Measurements from ENCODE around the gene SLC38A10. TPM values are rescaled to one million over a fixed set of nuclear protein-coding genes. Genes with fewer than 3 reads are reported as not detected.
A peak's percentile ranks its signal among the peaks of the same experiment; 100 is the strongest.

Gene SLC38A10
- polyA plus RNA-seq, 1 of the 3 experiments (the other 2 are of a cell fraction) = 82.2 TPM

DNA sequence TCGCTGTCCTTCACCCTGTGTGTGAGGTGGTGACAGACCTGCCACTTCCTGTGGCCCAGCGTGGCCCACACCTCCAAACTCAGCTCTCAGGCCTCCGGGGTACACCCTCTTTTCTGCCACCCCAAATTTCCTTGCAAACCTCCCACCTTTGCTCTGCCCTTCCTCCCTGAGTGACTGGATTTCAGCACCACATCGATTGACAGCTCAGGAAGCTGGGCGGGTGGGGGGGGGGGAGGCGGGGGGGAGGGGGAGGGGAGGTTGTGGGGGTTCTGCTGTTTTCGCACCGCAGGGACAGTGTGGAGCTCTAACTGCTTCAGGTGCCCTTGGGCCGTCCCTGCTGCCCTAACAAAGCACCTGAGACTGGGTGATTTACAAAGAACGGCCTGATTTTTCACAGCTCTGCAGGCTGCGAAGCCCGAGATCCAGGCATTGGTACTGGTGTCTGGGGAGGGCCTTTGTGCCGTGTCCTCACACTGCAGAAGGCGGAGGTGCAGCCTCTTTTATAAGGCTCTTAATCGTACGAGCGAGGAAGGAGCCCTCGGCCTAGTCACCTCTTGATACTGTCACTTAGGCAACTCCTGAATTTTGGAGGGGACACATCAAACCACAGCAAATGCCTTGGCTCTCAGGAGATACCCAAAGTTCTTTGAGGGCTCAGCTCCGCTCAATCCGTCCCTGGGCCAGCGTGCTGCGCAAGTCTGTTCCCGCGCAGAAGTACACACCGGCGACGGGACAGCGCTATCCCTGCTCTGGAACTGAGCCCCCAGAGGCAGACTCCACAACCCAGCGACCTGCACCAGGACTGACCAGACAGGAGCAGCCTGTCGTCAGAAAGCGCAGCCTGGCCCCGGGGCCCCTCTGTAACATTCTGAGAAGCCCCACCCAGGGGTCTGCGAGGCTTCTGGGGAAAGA is 52.4 kb downstream of the SLC38A10 start:
- peaks cover 4% of the 10 kb centered on the region for H3F3A ChIP-seq (replicated peaks; ENCODE audit: insufficient read depth)
- peaks cover 5 to 40% of the 10 kb centered on the region in 2 experiments for H3K36me3 ChIP-seq (replicated peaks in 1 of 2; ENCODE audit: control insufficient read depth in 1 of 2, insufficient read depth in 2 of 2, low read length in 1 of 2)
- H3K4me2 ChIP-seq = no peak overlapping the region
- no peak overlapping the region for H3K9ac ChIP-seq
- 93% methylated on average over 31 of the region's 33 CpGs for WGBS (ENCODE audit: low lambda C conversion rate)
- H2AFZ ChIP-seq (ENCODE audit: low read depth) = no peak overlapping the region
- H3K4me1 ChIP-seq (ENCODE audit: control insufficient read depth in 1 of 2, insufficient read depth in 2 of 2, low read depth in 1 of 2, low read length in 1 of 2) = peaks cover 0 to 51% of the 10 kb centered on the region in 2 experiments; a peak in 2 of 4 replicates
- DNase-seq = no peak
- CTCF ChIA-PET = interaction anchor here (0.7 to 12.8 kb wide), 11 partner anchors 8 to 294 kb away, joined by 3 to 133 read pairs (median 3); no protein-coding TSS in a partner anchor
- no peak overlapping the region for H3K4me3 ChIP-seq (ENCODE audit: low read depth in 2 of 2, low read length in 1 of 2)
- POLR2A ChIA-PET = no interaction called here
- H3K27me3 ChIP-seq (ENCODE audit: insufficient read depth) = no peaks in the 10 kb centered on the region
- peaks cover 13% of the 10 kb centered on the region for H4K20me1 ChIP-seq (ENCODE audit: insufficient read depth)
- no peak overlapping the region; a peak in 1 of 4 replicates for H3K27ac ChIP-seq (ENCODE audit: low read depth in 2 of 2, low read length in 1 of 2)
- no peaks in the 10 kb centered on the region for H3K9me3 ChIP-seq
- H3K79me2 ChIP-seq (ENCODE audit: insufficient read depth) = peaks cover 41% of the 10 kb centered on the region
- no peaks in the 10 kb centered on the region for H3K9me2 ChIP-seq
- 0 out of 2 replicates have a peak, but pooled peaks have one; percentile 5 for TF ChIP-seq PBX3 (IDR thresholded peaks at IDR 0.05)
- TF ChIP-seq, protein P1, sequence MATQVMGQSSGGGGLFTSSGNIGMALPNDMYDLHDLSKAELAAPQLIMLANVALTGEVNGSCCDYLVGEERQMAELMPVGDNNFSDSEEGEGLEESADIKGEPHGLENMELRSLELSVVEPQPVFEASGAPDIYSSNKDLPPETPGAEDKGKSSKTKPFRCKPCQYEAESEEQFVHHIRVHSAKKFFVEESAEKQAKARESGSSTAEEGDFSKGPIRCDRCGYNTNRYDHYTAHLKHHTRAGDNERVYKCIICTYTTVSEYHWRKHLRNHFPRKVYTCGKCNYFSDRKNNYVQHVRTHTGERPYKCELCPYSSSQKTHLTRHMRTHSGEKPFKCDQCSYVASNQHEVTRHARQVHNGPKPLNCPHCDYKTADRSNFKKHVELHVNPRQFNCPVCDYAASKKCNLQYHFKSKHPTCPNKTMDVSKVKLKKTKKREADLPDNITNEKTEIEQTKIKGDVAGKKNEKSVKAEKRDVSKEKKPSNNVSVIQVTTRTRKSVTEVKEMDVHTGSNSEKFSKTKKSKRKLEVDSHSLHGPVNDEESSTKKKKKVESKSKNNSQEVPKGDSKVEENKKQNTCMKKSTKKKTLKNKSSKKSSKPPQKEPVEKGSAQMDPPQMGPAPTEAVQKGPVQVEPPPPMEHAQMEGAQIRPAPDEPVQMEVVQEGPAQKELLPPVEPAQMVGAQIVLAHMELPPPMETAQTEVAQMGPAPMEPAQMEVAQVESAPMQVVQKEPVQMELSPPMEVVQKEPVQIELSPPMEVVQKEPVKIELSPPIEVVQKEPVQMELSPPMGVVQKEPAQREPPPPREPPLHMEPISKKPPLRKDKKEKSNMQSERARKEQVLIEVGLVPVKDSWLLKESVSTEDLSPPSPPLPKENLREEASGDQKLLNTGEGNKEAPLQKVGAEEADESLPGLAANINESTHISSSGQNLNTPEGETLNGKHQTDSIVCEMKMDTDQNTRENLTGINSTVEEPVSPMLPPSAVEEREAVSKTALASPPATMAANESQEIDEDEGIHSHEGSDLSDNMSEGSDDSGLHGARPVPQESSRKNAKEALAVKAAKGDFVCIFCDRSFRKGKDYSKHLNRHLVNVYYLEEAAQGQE (IDR thresholded peaks at IDR 0.05; ENCODE audit: low read depth, low read length) = peak; percentile 74
- TF ChIP-seq YY1 (IDR thresholded peaks at IDR 0.05; ENCODE audit: low read depth) = no peak

DNA sequence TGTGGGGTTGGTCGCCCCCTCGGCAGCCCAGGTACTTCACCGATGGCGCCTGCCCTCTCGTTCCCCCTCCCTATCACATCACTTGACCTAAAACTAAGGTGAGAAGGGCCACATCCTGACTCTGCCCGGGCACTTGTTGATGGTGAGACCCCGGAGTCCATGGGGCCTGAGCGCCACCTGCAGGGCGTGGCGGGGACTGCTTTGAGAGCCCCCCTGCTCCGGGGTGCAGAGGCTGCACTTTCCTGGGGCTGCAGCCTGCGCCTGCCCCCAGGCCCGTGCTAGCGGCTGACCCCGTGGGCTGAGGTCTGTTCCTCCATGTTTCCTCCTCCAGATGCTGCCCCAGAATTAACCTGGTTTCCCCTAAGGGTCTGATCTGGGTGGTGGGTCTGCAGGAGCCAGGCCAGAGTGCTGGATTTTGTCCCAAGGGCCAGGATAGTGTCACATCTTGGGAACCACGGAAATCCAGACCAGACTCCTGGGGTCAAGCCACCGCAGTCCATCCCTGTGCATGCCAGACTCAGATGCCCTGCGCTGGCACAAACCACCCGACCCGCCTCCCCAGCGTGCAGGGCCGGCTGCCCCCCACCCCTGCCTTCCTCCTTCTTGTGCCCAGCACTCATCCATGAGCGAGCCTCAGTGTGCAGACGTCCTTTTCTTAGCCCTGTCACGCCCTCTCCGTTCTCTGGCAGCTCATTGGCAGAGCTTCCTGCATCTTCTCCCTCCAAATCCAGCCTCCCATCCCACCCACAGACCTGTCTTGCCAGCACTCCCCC is 53.3 kb downstream of the SLC38A10 start:
- CTCF ChIA-PET = interaction anchor here (0.7 to 12.8 kb wide), 11 partner anchors 9 to 294 kb away, joined by 3 to 133 read pairs (median 3); no protein-coding TSS in a partner anchor
- Histone ChIP-seq H3K9me3 (no peaks in the 10 kb centered on the region), H3K4me3 (ENCODE audit: low read depth in 2 of 2, low read length in 1 of 2) (no peak overlapping the region), H3F3A (replicated peaks; ENCODE audit: insufficient read depth) (peaks cover 4% of the 10 kb centered on the region), H3K4me1 (ENCODE audit: control insufficient read depth in 1 of 2, insufficient read depth in 2 of 2, low read depth in 1 of 2, low read length in 1 of 2) (peaks cover 0 to 57% of the 10 kb centered on the region in 2 experiments; a peak in 2 of 4 replicates), H3K9me2 (no peaks in the 10 kb centered on the region), H2AFZ (ENCODE audit: low read depth) (no peak overlapping the region), H3K36me3 (replicated peaks in 1 of 2; ENCODE audit: control insufficient read depth in 1 of 2, insufficient read depth in 2 of 2, low read length in 1 of 2) (peaks cover 0 to 36% of the 10 kb centered on the region in 2 experiments), H3K27ac (ENCODE audit: low read depth in 2 of 2, low read length in 1 of 2) (peak overlapping the region in 1 of 2 experiments; percentile 44; a peak in 1 of 4 replicates), H3K27me3 (ENCODE audit: insufficient read depth) (no peaks in the 10 kb centered on the region), H4K20me1 (ENCODE audit: insufficient read depth) (peaks cover 13% of the 10 kb centered on the region), H3K9ac (no peak overlapping the region), H3K79me2 (ENCODE audit: insufficient read depth) (peaks cover 49% of the 10 kb centered on the region), H3K4me2 (no peak overlapping the region)
- POLR2A ChIA-PET = no interaction called here
- DNase-seq = peak; percentile 96
- 57% methylated on average over 21 of the region's 26 CpGs for WGBS (ENCODE audit: low lambda C conversion rate)
- no peak for TF ChIP-seq TEAD4 (IDR thresholded peaks at IDR 0.05; ENCODE audit: borderline replicate concordance, insufficient read depth)
- TF ChIP-seq, protein P1 (IDR thresholded peaks at IDR 0.05; ENCODE audit: low read depth, low read length) = no peak
- no peak for TF ChIP-seq MEF2A (IDR thresholded peaks at IDR 0.05; ENCODE audit: borderline replicate concordance, low read depth)
- TF ChIP-seq CTCF (IDR thresholded peaks at IDR 0.05) = peak; percentile 89
- peak; percentile 82 for TF ChIP-seq RAD21 (IDR thresholded peaks at IDR 0.05; ENCODE audit: low read length)
- TF ChIP-seq POLR2AphosphoS5 (IDR thresholded peaks at IDR 0.05; ENCODE audit: low read depth, low read length) = 0 out of 2 replicates have a peak, but pooled peaks have one; percentile 1
- TF ChIP-seq NFIC (IDR thresholded peaks at IDR 0.05; ENCODE audit: borderline replicate concordance) = no peak
- 0 out of 2 replicates have a peak, but pooled peaks have one; percentile 22 for TF ChIP-seq RCOR1 (IDR thresholded peaks at IDR 0.05; ENCODE audit: low read length)

All from SK-N-SH (cell line).